Natural killer cell (primary cell): ENCODE measurements around the gene CHSY3. TPM values are rescaled to one million over a fixed set of nuclear protein-coding genes. Genes with fewer than 3 reads are reported as not detected.

Experiments
- ATAC-seq, 3 donors: fragments of 150-1000 bp in 2 of 3; fragments of 200-7000 bp in 1 of 3; cut with Tn5 transposase; 1 replicate in 1 of 3; 2 replicates in 2 of 3; pipeline ENCODE4 v1.10.0; 2021; ENCODE audit warnings: mild to moderate bottlenecking in 2 of 3, moderate library complexity in 2 of 3
- DNase-seq, 2 donors: peaks; one replicate each; pipeline versions ENCODE4 v3.0.0 to v3.0.0-alpha.2; 2013 to 2021; ENCODE audit warnings: mixed read lengths in 1 of 2
- H3K27ac ChIP-seq: one replicate; pipeline ENCODE4 v1.5.1; 2013; ENCODE audit warnings: mild to moderate bottlenecking, low read length
- H3K27me3 ChIP-seq: one replicate; pipeline ENCODE4 v1.6.1; 2013; ENCODE audit warnings: low read length; ENCODE audit not compliant: control insufficient read depth, insufficient read depth
- H3K36me3 ChIP-seq: one replicate; pipeline ENCODE4 v1.6.1; 2013; ENCODE audit warnings: low read length; ENCODE audit not compliant: control insufficient read depth, insufficient read depth
- H3K4me1 ChIP-seq: one replicate; pipeline ENCODE4 v1.6.1; 2013; ENCODE audit warnings: low read length; ENCODE audit not compliant: control insufficient read depth, insufficient read depth
- H3K4me3 ChIP-seq: one replicate; pipeline ENCODE4 v1.5.1; 2013; ENCODE audit warnings: low read length
- H3K9me3 ChIP-seq: one replicate; pipeline ENCODE4 v1.6.1; 2013; ENCODE audit warnings: low read length; ENCODE audit not compliant: control insufficient read depth, insufficient read depth
- H3K27ac Mint-ChIP-seq, 2 donors: one replicate each; pipeline ENCODE4 v1.8.0; 2022; ENCODE audit warnings: mild to moderate bottlenecking in 2 of 2, mixed read lengths in 2 of 2, moderate library complexity in 1 of 2
- H3K27me3 Mint-ChIP-seq, 2 donors: one replicate each; pipeline ENCODE4 v1.8.0; 2022; ENCODE audit warnings: low read depth in 2 of 2, mixed read lengths in 2 of 2
- H3K36me3 Mint-ChIP-seq: one replicate; pipeline ENCODE4 v1.8.0; 2022; ENCODE audit warnings: mixed read lengths
- H3K4me1 Mint-ChIP-seq, 2 donors: one replicate each; pipeline ENCODE4 v1.8.0; 2022; ENCODE audit warnings: mixed read lengths in 2 of 2
- H3K4me3 Mint-ChIP-seq: one replicate; pipeline ENCODE4 v1.8.0; 2022; ENCODE audit warnings: mild to moderate bottlenecking, moderate library complexity, mixed read lengths
- H3K9me3 Mint-ChIP-seq, 2 donors: one replicate each; pipeline ENCODE4 v1.8.0; 2022; ENCODE audit warnings: mixed read lengths in 2 of 2
- WGBS: methylation state at CpG from one replicate; pipeline ENCODE4 v1.1.7; 2013; ENCODE audit warnings: missing lambda C conversion rate; ENCODE audit not compliant: insufficient coverage; 5-methylcytosine and 5-hydroxymethylcytosine counted together
- intact Hi-C: fragments of 100-400 bp; cut with micrococcal nuclease; formaldehyde crosslinking; loops from one replicate; pipeline ENCODE4 v1.14.2; 2022
- total RNA-seq, 4 donors: library from RNA; stranded (reverse); fragments of 120-200 nt in 1 of 4; gene quantifications; one replicate each; pipeline versions ENCODE4 v1.2.3 to v1.2.4, GENCODE V29; 2013 to 2022
- TF ChIP-seq, protein P1 (sequence below): fragments of 200-600 bp; IDR thresholded peaks from one replicate; pipeline ENCODE4 v1.8.0; 2022; ENCODE audit warnings: antibody characterized with exemption

CHSY3 gene
- total RNA-seq, 3 donors from 2014 or later (not counting 1 experiment from before 2014, with no cell fraction given), result 0.18 to 2.3 (median 2.3) TPM

GRCh38 chr5:130023604-130024003 lies 119.3 kb downstream of the CHSY3 start:
- DNase-seq, result no peak
- Histone ChIP-seq H3K4me1 (no peaks in the 10 kb centered on the region), H3K36me3 (no peaks in the 10 kb centered on the region), H3K9me3 (no peaks in the 10 kb centered on the region), H3K27me3 (no peaks in the 10 kb centered on the region), H3K27ac (no peak overlapping the region), H3K4me3 (no peak overlapping the region)
- Mint-ChIP-seq H3K36me3 (no peaks in the 10 kb centered on the region), H3K4me3 (no peak overlapping the region), H3K27ac (peak overlapping the region in 1 of 2 donors; percentile 23), H3K4me1 (no peaks in the 10 kb centered on the region), H3K9me3 (peaks cover 3 to 5% of the 10 kb centered on the region in 2 donors), H3K27me3 (no peaks in the 10 kb centered on the region)
- TF ChIP-seq, protein P1, sequence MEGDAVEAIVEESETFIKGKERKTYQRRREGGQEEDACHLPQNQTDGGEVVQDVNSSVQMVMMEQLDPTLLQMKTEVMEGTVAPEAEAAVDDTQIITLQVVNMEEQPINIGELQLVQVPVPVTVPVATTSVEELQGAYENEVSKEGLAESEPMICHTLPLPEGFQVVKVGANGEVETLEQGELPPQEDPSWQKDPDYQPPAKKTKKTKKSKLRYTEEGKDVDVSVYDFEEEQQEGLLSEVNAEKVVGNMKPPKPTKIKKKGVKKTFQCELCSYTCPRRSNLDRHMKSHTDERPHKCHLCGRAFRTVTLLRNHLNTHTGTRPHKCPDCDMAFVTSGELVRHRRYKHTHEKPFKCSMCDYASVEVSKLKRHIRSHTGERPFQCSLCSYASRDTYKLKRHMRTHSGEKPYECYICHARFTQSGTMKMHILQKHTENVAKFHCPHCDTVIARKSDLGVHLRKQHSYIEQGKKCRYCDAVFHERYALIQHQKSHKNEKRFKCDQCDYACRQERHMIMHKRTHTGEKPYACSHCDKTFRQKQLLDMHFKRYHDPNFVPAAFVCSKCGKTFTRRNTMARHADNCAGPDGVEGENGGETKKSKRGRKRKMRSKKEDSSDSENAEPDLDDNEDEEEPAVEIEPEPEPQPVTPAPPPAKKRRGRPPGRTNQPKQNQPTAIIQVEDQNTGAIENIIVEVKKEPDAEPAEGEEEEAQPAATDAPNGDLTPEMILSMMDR, result no peak
- peak in 2 of 3 donors; percentile 57 to 61 for ATAC-seq
- intact Hi-C loops, result no loop called here
- WGBS, result 57% methylated on average over 1 of the region's 3 CpGs

DNA sequence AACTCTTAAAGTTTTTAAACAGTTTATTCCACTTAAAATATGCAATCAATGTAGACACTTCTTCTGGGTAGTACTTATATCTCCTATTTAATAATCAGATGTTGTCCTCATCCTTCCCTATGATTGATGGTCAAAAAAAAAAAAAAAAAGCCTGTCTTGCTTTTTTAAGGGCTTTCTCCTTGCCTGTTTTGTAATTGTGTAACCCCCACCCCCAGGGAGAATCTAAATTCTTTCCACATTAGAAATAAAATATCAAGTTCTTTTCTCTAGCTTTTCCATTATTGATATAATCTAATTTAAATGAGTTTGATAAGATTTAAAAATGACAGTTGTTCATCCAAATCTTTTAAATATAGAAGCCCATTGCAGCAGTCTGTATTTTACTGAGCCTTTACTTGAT lies 119.7 kb downstream of the CHSY3 start:
- DNase-seq, result no peak
- H3K4me1 Mint-ChIP-seq, result no peaks in the 10 kb centered on the region
- ATAC-seq, result no peak
- peak overlapping the region in 1 of 2 donors; percentile 23 for H3K27ac Mint-ChIP-seq
- Histone ChIP-seq H3K27me3 (no peaks in the 10 kb centered on the region), H3K4me3 (no peak overlapping the region), H3K36me3 (no peaks in the 10 kb centered on the region), H3K9me3 (no peaks in the 10 kb centered on the region), H3K4me1 (no peaks in the 10 kb centered on the region), H3K27ac (no peak overlapping the region)
- no peaks in the 10 kb centered on the region for H3K27me3 Mint-ChIP-seq
- no peaks in the 10 kb centered on the region for H3K36me3 Mint-ChIP-seq
- TF ChIP-seq, protein P1, result no peak
- peaks cover 7 to 8% of the 10 kb centered on the region in 2 donors for H3K9me3 Mint-ChIP-seq
- intact Hi-C loops, result no loop called here
- H3K4me3 Mint-ChIP-seq, result no peak overlapping the region

- no peak overlapping the region for H3K4me3 Mint-ChIP-seq
- intact Hi-C loops, result no loop called here
Observed at GRCh38 chr5:130025511-130025910, 121.2 kb downstream of the CHSY3 start.

DNA sequence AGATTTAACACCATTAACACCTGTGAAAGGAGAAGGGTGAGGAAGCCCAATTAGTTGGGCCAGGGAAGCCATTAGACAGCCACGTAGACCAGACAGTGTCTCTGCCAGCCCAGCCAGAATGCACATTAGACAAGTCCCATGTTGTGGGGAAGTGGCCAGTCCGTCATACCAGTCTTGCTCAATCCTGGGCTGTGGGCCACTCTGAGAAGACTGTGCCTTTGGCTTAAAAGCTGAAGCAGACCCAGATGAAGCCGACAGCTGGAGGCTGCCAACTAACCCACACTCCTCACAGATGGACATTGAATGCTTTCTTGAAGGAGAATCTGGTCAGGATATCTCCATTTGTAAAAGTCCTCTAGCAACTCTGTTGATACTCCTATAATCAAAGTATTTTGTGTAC lies 128.5 kb downstream of the CHSY3 start:
- 77% methylated on average over 3 of the region's 3 CpGs for WGBS
- no peak for ATAC-seq
- H3K36me3 Mint-ChIP-seq, result no peaks in the 10 kb centered on the region

More at GRCh38 chr5:130025511-130025910, 121.2 kb downstream of the CHSY3 start:
- Histone ChIP-seq H3K27ac (no peak overlapping the region), H3K4me3 (no peak overlapping the region), H3K36me3 (no peaks in the 10 kb centered on the region), H3K9me3 (no peaks in the 10 kb centered on the region), H3K4me1 (no peaks in the 10 kb centered on the region), H3K27me3 (no peaks in the 10 kb centered on the region)
- peak overlapping the region in 1 of 2 donors; percentile 55 for H3K27ac Mint-ChIP-seq
- peaks cover 4 to 7% of the 10 kb centered on the region in 2 donors for H3K9me3 Mint-ChIP-seq
- ATAC-seq (no peak), DNase-seq (no peak)
- WGBS, result 100% methylated on average over 1 of the region's 1 CpG
- TF ChIP-seq, protein P1, result no peak
- no peaks in the 10 kb centered on the region for H3K36me3 Mint-ChIP-seq
- no peaks in the 10 kb centered on the region for H3K4me1 Mint-ChIP-seq
- no peaks in the 10 kb centered on the region for H3K27me3 Mint-ChIP-seq

More for the DNA sequence above, 128.5 kb downstream of the CHSY3 start:
- TF ChIP-seq, protein P1, result no peak
- Mint-ChIP-seq H3K4me3 (no peak overlapping the region), H3K9me3 (peaks cover 10% of the 10 kb centered on the region in 2 donors), H3K27ac (no peak overlapping the region), H3K27me3 (no peaks in the 10 kb centered on the region), H3K4me1 (no peaks in the 10 kb centered on the region)
- no peaks in the 10 kb centered on the region for H3K4me1 ChIP-seq
- no peaks in the 10 kb centered on the region for H3K9me3 ChIP-seq
- H3K27me3 ChIP-seq, result no peaks in the 10 kb centered on the region
- DNase-seq, result no peak
- H3K36me3 ChIP-seq, result no peaks in the 10 kb centered on the region
- H3K4me3 ChIP-seq, result no peak overlapping the region
- no peak overlapping the region for H3K27ac ChIP-seq
- intact Hi-C loops, result no loop called here
